ENCODE results near the gene ZFPL1.
"Not testable (repeated sequence)": the region's sequence is repeated elsewhere in the genome, so short reads cannot be mapped to it uniquely, and the experiment has no call there.

The ZFPL1 gene

GRCh38 chr11:65115361-65116082 is 31.5 kb downstream of the ZFPL1 start:
- Histone ChIP-seq H3K4me3 (ENCODE audit: extremely low read depth, insufficient read depth, low read length, poor library complexity, severe bottlenecking) (no peak overlapping the region), H3K4me1 (ENCODE audit: control insufficient read depth, insufficient read depth, low read length, poor library complexity, severe bottlenecking) (peaks cover 24% of the 10 kb centered on the region), H3K36me3 (ENCODE audit: control insufficient read depth, insufficient read depth, low read length) (peaks cover 52% of the 10 kb centered on the region)

GRCh38 chr11:65116370-65117205 is 32.6 kb downstream of the ZFPL1 start:
- WGBS, 2 experiments (ENCODE audit: insufficient coverage in 2 of 2), result 36 to 39% methylated on average over 62 to 68 of the region's 68 CpGs
- H3K4me1 ChIP-seq (ENCODE audit: control insufficient read depth, insufficient read depth, low read length, poor library complexity, severe bottlenecking), result peaks cover 23% of the 10 kb centered on the region
- peaks cover 57% of the 10 kb centered on the region for H3K36me3 ChIP-seq (ENCODE audit: control insufficient read depth, insufficient read depth, low read length)
- peak overlapping the region; percentile 71 for H3K27ac ChIP-seq (ENCODE audit: low read depth, low read length, severe bottlenecking)
- H3K4me3 ChIP-seq (ENCODE audit: extremely low read depth, insufficient read depth, low read length, poor library complexity, severe bottlenecking), result peak overlapping the region; percentile 85
- no peaks in the 10 kb centered on the region for H3K9me3 ChIP-seq (ENCODE audit: control insufficient read depth, low read length)

More at GRCh38 chr11:65115361-65116082, 31.5 kb downstream of the ZFPL1 start:
- 95 to 97% methylated on average over 18 of the region's 21 CpGs for WGBS, 2 experiments (ENCODE audit: insufficient coverage in 2 of 2)
- H3K9me3 ChIP-seq (ENCODE audit: control insufficient read depth, low read length), result no peaks in the 10 kb centered on the region
- no peak overlapping the region for H3K27ac ChIP-seq (ENCODE audit: low read depth, low read length, severe bottlenecking)

- peak within 1 kb of the TSS; percentile 85 for H3K4me3 ChIP-seq (ENCODE audit: extremely low read depth, insufficient read depth, low read length, poor library complexity, severe bottlenecking)
- peaks cover 57% of the 10 kb centered on the region for H3K36me3 ChIP-seq (ENCODE audit: control insufficient read depth, insufficient read depth, low read length)
- H3K4me1 ChIP-seq (ENCODE audit: control insufficient read depth, insufficient read depth, low read length, poor library complexity, severe bottlenecking), result peaks cover 23% of the 10 kb centered on the region
- H3K9me3 ChIP-seq (ENCODE audit: control insufficient read depth, low read length), result no peaks in the 10 kb centered on the region
- peak within 1 kb of the TSS; percentile 71 for H3K27ac ChIP-seq (ENCODE audit: low read depth, low read length, severe bottlenecking)
- 1% methylated on average over 80 to 88 of the region's 89 CpGs for WGBS, 2 experiments (ENCODE audit: insufficient coverage in 2 of 2)
Measured at GRCh38 chr11:65117206-65118096, 33.4 kb downstream of the ZFPL1 start, which contains the start of gene ZNHIT2. Gene ZNHIT2, minus strand, starts transcription at chr11:65117701. Its CDS starts 48 bp downstream, at chr11:65117653.

GRCh38 chr11:65118097-65118837 is 34.2 kb downstream of the ZFPL1 start:
- peak overlapping the region; percentile 53 for H3K27ac ChIP-seq (ENCODE audit: low read depth, low read length, severe bottlenecking)
- H3K9me3 ChIP-seq (ENCODE audit: control insufficient read depth, low read length), result no peaks in the 10 kb centered on the region
- WGBS, 2 experiments (ENCODE audit: insufficient coverage in 2 of 2), result 89 to 90% methylated on average over 16 of the region's 18 CpGs
- H3K4me3 ChIP-seq (ENCODE audit: extremely low read depth, insufficient read depth, low read length, poor library complexity, severe bottlenecking), result peak overlapping the region; percentile 85
- peaks cover 17% of the 10 kb centered on the region for H3K4me1 ChIP-seq (ENCODE audit: control insufficient read depth, insufficient read depth, low read length, poor library complexity, severe bottlenecking)
- H3K36me3 ChIP-seq (ENCODE audit: control insufficient read depth, insufficient read depth, low read length), result peaks cover 60% of the 10 kb centered on the region

- H3K36me3 ChIP-seq (ENCODE audit: control insufficient read depth, insufficient read depth, low read length), result peaks cover 62% of the 10 kb centered on the region
- H3K4me3 ChIP-seq (ENCODE audit: extremely low read depth, insufficient read depth, low read length, poor library complexity, severe bottlenecking); H3K9me3 ChIP-seq (ENCODE audit: control insufficient read depth, low read length); H3K27ac ChIP-seq (ENCODE audit: low read depth, low read length, severe bottlenecking): not testable (repeated sequence)
- peaks cover 11% of the 10 kb centered on the region for H3K4me1 ChIP-seq (ENCODE audit: control insufficient read depth, insufficient read depth, low read length, poor library complexity, severe bottlenecking)
- 94 to 96% methylated on average over 15 to 16 of the region's 18 CpGs for WGBS, 2 experiments (ENCODE audit: insufficient coverage in 2 of 2)
Measured at GRCh38 chr11:65118891-65119669, 35.1 kb downstream of the ZFPL1 start.

- Histone ChIP-seq H3K9me3 (ENCODE audit: control insufficient read depth, low read length) (no peaks in the 10 kb centered on the region), H3K4me1 (ENCODE audit: control insufficient read depth, insufficient read depth, low read length, poor library complexity, severe bottlenecking) (peaks cover 11% of the 10 kb centered on the region), H3K27ac (ENCODE audit: low read depth, low read length, severe bottlenecking) (no peak overlapping the region), H3K4me3 (ENCODE audit: extremely low read depth, insufficient read depth, low read length, poor library complexity, severe bottlenecking) (no peak overlapping the region), H3K36me3 (ENCODE audit: control insufficient read depth, insufficient read depth, low read length) (peaks cover 65% of the 10 kb centered on the region)
Measured at GRCh38 chr11:65119670-65119995, 35.6 kb downstream of the ZFPL1 start.

- WGBS, 2 experiments (ENCODE audit: insufficient coverage in 2 of 2), result 93% methylated on average over 2 of the region's 3 CpGs; no CpG with 5 or more reads in 1 of the 2 experiments
- Histone ChIP-seq H3K36me3 (ENCODE audit: control insufficient read depth, insufficient read depth, low read length) (peaks cover 67% of the 10 kb centered on the region), H3K4me3 (ENCODE audit: extremely low read depth, insufficient read depth, low read length, poor library complexity, severe bottlenecking) (peak overlapping the region; percentile 95), H3K9me3 (ENCODE audit: control insufficient read depth, low read length) (no peaks in the 10 kb centered on the region), H3K4me1 (ENCODE audit: control insufficient read depth, insufficient read depth, low read length, poor library complexity, severe bottlenecking) (peaks cover 11% of the 10 kb centered on the region), H3K27ac (ENCODE audit: low read depth, low read length, severe bottlenecking) (no peak overlapping the region)
Measured at GRCh38 chr11:65120831-65121230, 36.8 kb downstream of the ZFPL1 start.

- Histone ChIP-seq H3K36me3 (ENCODE audit: control insufficient read depth, insufficient read depth, low read length) (peaks cover 68% of the 10 kb centered on the region), H3K9me3 (ENCODE audit: control insufficient read depth, low read length) (no peaks in the 10 kb centered on the region), H3K4me3 (ENCODE audit: extremely low read depth, insufficient read depth, low read length, poor library complexity, severe bottlenecking) (peak overlapping the region; percentile 95), H3K27ac (ENCODE audit: low read depth, low read length, severe bottlenecking) (peak overlapping the region; percentile 66), H3K4me1 (ENCODE audit: control insufficient read depth, insufficient read depth, low read length, poor library complexity, severe bottlenecking) (peaks cover 11% of the 10 kb centered on the region)
- 4 to 5% methylated on average over 20 to 22 of the region's 22 CpGs for WGBS, 2 experiments (ENCODE audit: insufficient coverage in 2 of 2)
Measured at GRCh38 chr11:65121447-65121864, 37.4 kb downstream of the ZFPL1 start.

- WGBS, 2 experiments (ENCODE audit: insufficient coverage in 2 of 2), result 0% methylated on average over 47 to 60 of the region's 64 CpGs
- no peaks in the 10 kb centered on the region for H3K9me3 ChIP-seq (ENCODE audit: control insufficient read depth, low read length)
- peak within 1 kb of the TSS; percentile 95 for H3K4me3 ChIP-seq (ENCODE audit: extremely low read depth, insufficient read depth, low read length, poor library complexity, severe bottlenecking)
- peaks cover 8% of the 10 kb centered on the region for H3K4me1 ChIP-seq (ENCODE audit: control insufficient read depth, insufficient read depth, low read length, poor library complexity, severe bottlenecking)
- H3K36me3 ChIP-seq (ENCODE audit: control insufficient read depth, insufficient read depth, low read length), result peaks cover 72% of the 10 kb centered on the region
- H3K27ac ChIP-seq (ENCODE audit: low read depth, low read length, severe bottlenecking), result peak within 1 kb of the TSS; percentile 68
Measured at GRCh38 chr11:65121865-65122696, 38.1 kb downstream of the ZFPL1 start, which contains the start of the genes FAU and MRPL49. Gene FAU, minus strand, starts transcription at chr11:65122134. Its CDS starts 321 bp downstream, at chr11:65121813. Gene MRPL49, plus strand, starts transcription at chr11:65122321. Its CDS starts 26 bp downstream, at chr11:65122347.
